HCT116 (cell line): ENCODE data around the gene ZNF189. TPM values are rescaled to one million over a fixed set of nuclear protein-coding genes. Genes with fewer than 3 reads are reported as not detected.

Experiments
- ATAC-seq: fragments of 200-7000 bp; cut with Tn5 transposase; 2 replicates; pipeline ENCODE4 v1.9.1; 2020; ENCODE audit warnings: mild to moderate bottlenecking, moderate library complexity
- BruUV-seq: library from RNA; stranded (reverse); fragments of 400-500 nt; replicated peaks from 2 replicates; lab custom pipeline; 2021; lab: Mats Ljungman, UMichigan
- CTCF ChIA-PET: fragments of 300-600 bp; sonication (Branson Sonifier 250); formaldehyde crosslinking; loops from one replicate; lab custom pipeline; 2021; ENCODE audit warnings: antibody characterized with exemption; lab: Charles Lee
- POLR2A ChIA-PET: fragments of 300-600, 350-600 bp; sonication (Branson Sonifier 250); formaldehyde crosslinking; loops from one replicate; lab custom pipeline; 2021; ENCODE audit warnings: antibody characterized with exemption; lab: Charles Lee
- RAD21 ChIA-PET, 2 experiments: fragments of 300-600 bp; sonication (Branson Sonifier 250); formaldehyde crosslinking; loops; one replicate each; lab custom pipeline; 2023; ENCODE audit warnings: low total read pairs in 2 of 2; ENCODE audit not compliant: uncharacterized antibody in 2 of 2, unreplicated experiment in 2 of 2, low non-redundant PET in 1 of 2; lab: Charles Lee
- DNase-seq: peaks from one replicate; pipeline ENCODE4 v3.0.0-alpha.2; 2010; ENCODE audit warnings: low read depth, low spot score
- H2AFZ ChIP-seq: fragments of 200-600 bp; shearing (Covaris generic), sonication (generic); 2 replicates; pipeline ENCODE4 v1.6.1; 2017; ENCODE audit warnings: low read depth, mixed run types, mixed read lengths, antibody characterized with exemption, low read length; ENCODE audit not compliant: poor library complexity, severe bottlenecking
- H3K27ac ChIP-seq: 2 replicates; pipeline ENCODE4 v1.5.1; 2012; ENCODE audit warnings: low read depth, low read length
- H3K27me3 ChIP-seq: fragments of 200-600 bp; sonication (generic); 2 replicates; pipeline ENCODE4 v1.6.1; 2016; ENCODE audit warnings: mixed run types, low read length, mixed read lengths; ENCODE audit not compliant: insufficient read depth
- H3K36me3 ChIP-seq, 2 experiments: fragments of 200-500 bp in 1 of 2; fragments of 200-600 bp in 1 of 2; sonication (Bioruptor generic) in 1 of 2; sonication (generic) in 1 of 2; 2 replicates each; pipeline versions ENCODE4 v1.5.1 to v1.6.1; 2014 to 2016; ENCODE audit warnings: low read length in 2 of 2, inconsistent platforms in 1 of 2, mixed read lengths in 1 of 2, mixed run types in 1 of 2; ENCODE audit not compliant: insufficient read depth in 2 of 2, control insufficient read depth in 1 of 2
- H3K4me1 ChIP-seq, 2 experiments: fragments of 200-600 bp in 1 of 2; sonication (generic) in 1 of 2; 2 replicates each; pipeline versions ENCODE4 v1.5.1 to v1.6.1; 2012 to 2017; ENCODE audit warnings: low read length in 2 of 2, inconsistent platforms in 1 of 2, mild to moderate bottlenecking in 1 of 2, mixed read lengths in 1 of 2, mixed run types in 1 of 2, moderate library complexity in 1 of 2; ENCODE audit not compliant: insufficient read depth in 2 of 2, control insufficient read depth in 1 of 2
- H3K4me2 ChIP-seq: fragments of 200-600 bp; sonication (generic); 2 replicates; pipeline ENCODE4 v1.6.1; 2017; ENCODE audit warnings: mixed run types, low read length, mixed read lengths
- H3K4me3 ChIP-seq, 2 experiments: fragments of 200-600 bp in 1 of 2; sonication (generic) in 1 of 2; replicated peaks in 1 of 2; 2 replicates each; pipeline ENCODE4 v1.5.1; 2011 to 2016; ENCODE audit warnings: low read length in 2 of 2, control low read depth in 1 of 2, low read depth in 1 of 2, mild to moderate bottlenecking in 1 of 2, mixed read lengths in 1 of 2, mixed run types in 1 of 2
- H3K79me2 ChIP-seq: fragments of 200-600 bp; sonication (generic); 2 replicates; pipeline ENCODE4 v1.6.1; 2017; ENCODE audit warnings: mild to moderate bottlenecking, mixed run types, low read length, moderate library complexity, mixed read lengths; ENCODE audit not compliant: insufficient read depth
- H3K9ac ChIP-seq: fragments of 200-600 bp; sonication (generic); 2 replicates; pipeline ENCODE4 v1.6.1; 2016; ENCODE audit warnings: low read length, mixed read lengths
- H3K9me2 ChIP-seq: fragments of 200-600 bp; sonication (generic), shearing (Covaris generic); 2 replicates; pipeline ENCODE4 v1.6.1; 2017; ENCODE audit warnings: mixed run types, mild to moderate bottlenecking, moderate library complexity; ENCODE audit not compliant: insufficient read depth
- H3K9me3 ChIP-seq, 2 experiments: fragments of 200-500 bp in 1 of 2; fragments of 200-600 bp in 1 of 2; sonication (Bioruptor generic) in 1 of 2; sonication (generic) in 1 of 2; 2 replicates each; pipeline ENCODE4 v1.6.1; 2014 to 2017; ENCODE audit warnings: low read length in 2 of 2, mixed read lengths in 2 of 2, inconsistent platforms in 1 of 2, low read depth in 1 of 2, mild to moderate bottlenecking in 1 of 2, mixed run types in 1 of 2, moderate library complexity in 1 of 2; ENCODE audit not compliant: control insufficient read depth in 1 of 2, insufficient read depth in 1 of 2
- H4K20me1 ChIP-seq: fragments of 200-600 bp; sonication (generic), shearing (Covaris generic); 2 replicates; pipeline ENCODE4 v1.6.1; 2017; ENCODE audit warnings: mixed run types, mild to moderate bottlenecking, moderate library complexity; ENCODE audit not compliant: insufficient read depth
- ATF3 ChIP-seq: IDR thresholded peaks from 2 replicates; pipeline ENCODE4 v1.6.1; 2012
- CEBPB ChIP-seq: IDR thresholded peaks from 2 replicates; pipeline ENCODE4 v1.6.1; 2012; ENCODE audit warnings: low read depth
- EGR1 ChIP-seq: IDR thresholded peaks from 2 replicates; pipeline ENCODE4 v1.6.1; 2012; ENCODE audit warnings: low read depth
- ELF1 ChIP-seq: IDR thresholded peaks from 2 replicates; pipeline ENCODE4 v1.6.1; 2012; ENCODE audit warnings: low read depth, borderline replicate concordance
- EZH2 ChIP-seq: fragments of 200-600 bp; sonication (generic); IDR thresholded peaks from 2 replicates; pipeline ENCODE4 v1.6.1; 2017; ENCODE audit warnings: antibody characterized with exemption, mixed run types
- POLR2AphosphoS5 ChIP-seq: IDR thresholded peaks from 2 replicates; pipeline ENCODE4 v1.6.1; 2011; ENCODE audit warnings: mild to moderate bottlenecking, low read depth, low read length, moderate library complexity
- RAD21 ChIP-seq: IDR thresholded peaks from 2 replicates; pipeline ENCODE4 v1.6.1; 2012; ENCODE audit warnings: low read depth, mild to moderate bottlenecking
- SRF ChIP-seq: IDR thresholded peaks from 2 replicates; pipeline ENCODE4 v1.6.1; 2012; ENCODE audit warnings: low read depth
- ZBTB33 ChIP-seq: IDR thresholded peaks from 2 replicates; pipeline ENCODE4 v1.6.1; 2011; ENCODE audit warnings: mild to moderate bottlenecking, low read length, moderate library complexity; ENCODE audit not compliant: insufficient replicate concordance; ENCODE audit errors: extremely low read depth
- ZFX ChIP-seq: fragments of 450-650 bp; IDR thresholded peaks from 2 replicates; pipeline ENCODE4 v1.6.1; 2017
- ZNF274 ChIP-seq: fragments of 200-500 bp; sonication (Bioruptor generic); IDR thresholded peaks from 2 replicates; pipeline ENCODE4 v1.6.1; 2014; ENCODE audit warnings: mild to moderate bottlenecking, low read depth, low read length, inconsistent platforms
- intact Hi-C: fragments of 100-400 bp; cut with micrococcal nuclease; formaldehyde crosslinking; loops from 2 replicates; pipeline ENCODE4 v1.10.0; 2022
- total RNA-seq: library from RNA; stranded (reverse); gene quantifications from one replicate; pipeline ENCODE4 v1.2.1, GENCODE V29; 2021; ENCODE audit not compliant: unreplicated experiment

The ZNF189 gene
- total RNA-seq, 1 experiment from 2014 or later: 10.6 TPM

- H2AFZ ChIP-seq: no peak overlapping the region
- no peaks in the 10 kb centered on the region for H3K9me2 ChIP-seq
- H3K27me3 ChIP-seq: no peaks in the 10 kb centered on the region
- no peak for ATAC-seq
- H3K4me3 ChIP-seq: no peak overlapping the region
- CTCF ChIA-PET: no interaction called here
- POLR2A ChIA-PET: no interaction called here
- RAD21 ChIA-PET: no interaction called here
- H3K9me3 ChIP-seq: no peaks in the 10 kb centered on the region
- H3K9ac ChIP-seq: no peak overlapping the region
- H3K4me2 ChIP-seq: no peak overlapping the region
- peaks cover 0 to 3% of the 10 kb centered on the region in 2 experiments; a peak in 2 of 4 replicates for H3K4me1 ChIP-seq
- BruUV-seq: no TSS peak
- no peak overlapping the region for H3K27ac ChIP-seq
- H3K36me3 ChIP-seq: peaks cover 12 to 33% of the 10 kb centered on the region in 2 experiments; a peak in 3 of 4 replicates
- peaks cover 16% of the 10 kb centered on the region; the same call in 1 of the 2 replicates for H4K20me1 ChIP-seq
- peaks cover 79% of the 10 kb centered on the region for H3K79me2 ChIP-seq
- DNase-seq: no peak
- TF ChIP-seq ATF3 (no peak), EGR1 (no peak), EZH2 (no peak), ZFX (no peak), ZNF274 (no peak), SRF (no peak), POLR2AphosphoS5 (no peak), CEBPB (no peak), RAD21 (no peak), ELF1 (no peak), ZBTB33 (no peak)
- intact Hi-C loops: no loop called here
These were observed 5.5 kb upstream of the ZNF189 start for GRCh38 chr9:101393135-101393534.
